Measurements from ENCODE around the gene MIPOL1.

MIPOL1 gene

DNA sequence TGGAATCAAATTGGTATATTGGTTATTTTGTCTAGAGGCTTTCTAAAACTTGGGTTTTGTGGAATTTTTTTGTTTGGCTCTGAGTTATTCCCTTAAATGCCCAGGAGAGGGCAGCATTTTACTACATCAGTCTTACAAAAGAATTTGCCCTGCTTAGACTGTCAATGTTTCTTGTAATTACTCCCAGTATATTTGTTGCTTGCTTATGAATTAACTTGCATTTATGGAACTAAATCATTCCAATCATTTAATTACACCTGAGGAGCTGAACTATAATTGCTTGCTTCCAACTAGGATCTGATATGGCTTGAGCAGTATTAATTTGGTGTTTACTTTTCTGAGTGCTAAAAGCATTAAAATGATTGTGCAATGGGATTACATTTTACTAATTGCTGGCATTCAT is 48.7 kb downstream of the MIPOL1 start:
- H3K27me3 ChIP-seq: no peaks in the 10 kb centered on the region
- no peak overlapping the region for H3K4me3 ChIP-seq (ENCODE audit: low read depth in 1 of 2, low read length in 1 of 2)
- H3K4me1 ChIP-seq (ENCODE audit: control insufficient read depth in 1 of 2, insufficient read depth in 1 of 2, low read depth in 1 of 2, low read length in 1 of 2): no peaks in the 10 kb centered on the region
- no peak overlapping the region for H3K27ac ChIP-seq
- no peaks in the 10 kb centered on the region for H3K9me3 ChIP-seq
- TF ChIP-seq, protein P1, sequence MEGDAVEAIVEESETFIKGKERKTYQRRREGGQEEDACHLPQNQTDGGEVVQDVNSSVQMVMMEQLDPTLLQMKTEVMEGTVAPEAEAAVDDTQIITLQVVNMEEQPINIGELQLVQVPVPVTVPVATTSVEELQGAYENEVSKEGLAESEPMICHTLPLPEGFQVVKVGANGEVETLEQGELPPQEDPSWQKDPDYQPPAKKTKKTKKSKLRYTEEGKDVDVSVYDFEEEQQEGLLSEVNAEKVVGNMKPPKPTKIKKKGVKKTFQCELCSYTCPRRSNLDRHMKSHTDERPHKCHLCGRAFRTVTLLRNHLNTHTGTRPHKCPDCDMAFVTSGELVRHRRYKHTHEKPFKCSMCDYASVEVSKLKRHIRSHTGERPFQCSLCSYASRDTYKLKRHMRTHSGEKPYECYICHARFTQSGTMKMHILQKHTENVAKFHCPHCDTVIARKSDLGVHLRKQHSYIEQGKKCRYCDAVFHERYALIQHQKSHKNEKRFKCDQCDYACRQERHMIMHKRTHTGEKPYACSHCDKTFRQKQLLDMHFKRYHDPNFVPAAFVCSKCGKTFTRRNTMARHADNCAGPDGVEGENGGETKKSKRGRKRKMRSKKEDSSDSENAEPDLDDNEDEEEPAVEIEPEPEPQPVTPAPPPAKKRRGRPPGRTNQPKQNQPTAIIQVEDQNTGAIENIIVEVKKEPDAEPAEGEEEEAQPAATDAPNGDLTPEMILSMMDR (IDR thresholded peaks at IDR 0.05): no peak
- no peaks in the 10 kb centered on the region for H3K36me3 ChIP-seq

DNA sequence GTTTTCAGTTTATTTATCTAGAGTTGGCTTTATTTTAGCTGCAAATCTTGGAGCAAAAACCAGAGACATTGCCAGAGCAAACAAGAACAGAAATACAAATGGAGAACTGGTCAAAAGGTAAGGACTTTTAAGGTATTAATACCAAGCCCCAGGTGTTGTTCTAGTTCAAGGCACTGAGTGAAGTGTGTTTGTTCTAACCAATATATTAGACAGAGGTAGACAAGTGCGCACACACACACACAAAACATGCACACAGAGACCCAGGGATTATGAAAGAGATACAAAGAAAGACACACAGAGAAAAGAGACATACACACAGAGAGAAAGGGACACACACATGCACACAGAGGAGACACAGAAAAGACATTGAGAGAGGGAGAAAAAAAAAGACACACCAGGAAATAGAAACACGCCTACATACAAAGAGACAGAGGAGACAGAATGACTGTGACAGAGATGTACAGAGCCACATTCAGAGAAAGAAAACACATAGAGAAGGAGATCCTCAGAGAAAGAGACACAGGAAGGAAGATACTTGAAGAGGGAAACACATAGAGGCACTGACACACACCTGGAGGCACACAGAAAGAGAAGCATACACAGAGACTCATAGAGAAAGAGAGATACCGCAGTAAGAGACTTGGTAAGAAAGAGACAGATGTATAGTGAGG is 50.2 kb downstream of the MIPOL1 start:
- Histone ChIP-seq H3K27me3 (no peaks in the 10 kb centered on the region), H3K9me3 (no peaks in the 10 kb centered on the region), H3K27ac (no peak overlapping the region), H3K4me1 (ENCODE audit: control insufficient read depth in 1 of 2, insufficient read depth in 1 of 2, low read depth in 1 of 2, low read length in 1 of 2) (no peaks in the 10 kb centered on the region), H3K4me3 (ENCODE audit: low read depth in 1 of 2, low read length in 1 of 2) (no peak overlapping the region), H3K36me3 (no peaks in the 10 kb centered on the region)
- TF ChIP-seq, protein P1 (IDR thresholded peaks at IDR 0.05): no peak

- Histone ChIP-seq H3K4me3 (ENCODE audit: low read depth in 1 of 2, low read length in 1 of 2) (no peak overlapping the region), H3K27ac (no peak overlapping the region), H3K9me3 (no peaks in the 10 kb centered on the region), H3K27me3 (no peaks in the 10 kb centered on the region), H3K4me1 (ENCODE audit: control insufficient read depth in 1 of 2, insufficient read depth in 1 of 2, low read depth in 1 of 2, low read length in 1 of 2) (no peaks in the 10 kb centered on the region), H3K36me3 (no peaks in the 10 kb centered on the region)
- TF ChIP-seq, protein P1 (IDR thresholded peaks at IDR 0.05): no peak
Observed at GRCh38 chr14:37251775-37252174, 54.0 kb downstream of the MIPOL1 start.

DNA sequence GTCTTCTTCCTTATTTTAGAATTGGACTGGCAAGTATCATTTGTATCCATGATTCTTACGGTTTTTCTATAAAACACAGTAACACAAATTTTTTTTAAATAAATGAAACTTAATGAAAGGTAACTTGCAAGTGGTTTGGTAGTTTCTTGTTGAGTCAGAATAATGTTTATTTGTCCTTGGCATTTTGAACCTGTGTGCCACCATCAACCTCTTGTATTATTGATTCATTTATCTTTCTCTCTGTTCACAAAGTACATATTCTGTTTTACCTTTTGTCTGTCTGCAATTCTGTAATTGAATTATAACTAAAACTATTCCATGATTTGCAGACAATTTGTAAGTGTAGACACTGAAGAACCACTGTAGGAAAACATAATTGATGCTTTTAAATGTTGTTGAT is 54.7 kb downstream of the MIPOL1 start:
- Histone ChIP-seq H3K9me3 (no peaks in the 10 kb centered on the region), H3K4me3 (ENCODE audit: low read depth in 1 of 2, low read length in 1 of 2) (no peak overlapping the region), H3K27me3 (no peaks in the 10 kb centered on the region), H3K4me1 (ENCODE audit: control insufficient read depth in 1 of 2, insufficient read depth in 1 of 2, low read depth in 1 of 2, low read length in 1 of 2) (no peaks in the 10 kb centered on the region), H3K27ac (no peak overlapping the region), H3K36me3 (no peaks in the 10 kb centered on the region)
- TF ChIP-seq, protein P1 (IDR thresholded peaks at IDR 0.05): no peak

- no peak overlapping the region for H3K27ac ChIP-seq
- TF ChIP-seq, protein P1 (IDR thresholded peaks at IDR 0.05): no peak
- no peak overlapping the region for H3K4me3 ChIP-seq (ENCODE audit: low read depth in 1 of 2, low read length in 1 of 2)
Observed at GRCh38 chr14:37253905-37254304, 56.2 kb downstream of the MIPOL1 start.

More at GRCh38 chr14:37253905-37254304, 56.2 kb downstream of the MIPOL1 start:
- Histone ChIP-seq H3K36me3 (no peaks in the 10 kb centered on the region), H3K9me3 (no peaks in the 10 kb centered on the region), H3K4me1 (ENCODE audit: control insufficient read depth in 1 of 2, insufficient read depth in 1 of 2, low read depth in 1 of 2, low read length in 1 of 2) (no peaks in the 10 kb centered on the region), H3K27me3 (no peaks in the 10 kb centered on the region)
